GM19193 (cell line): ENCODE results near the gene HK1.

Source experiments
- POLR2A ChIP-seq: IDR thresholded peaks from 4 replicates; pipeline ENCODE4 v1.6.1; 2011; ENCODE audit not compliant: insufficient read depth, insufficient read length; ENCODE audit errors: extremely low read depth

HK1 gene

DNA sequence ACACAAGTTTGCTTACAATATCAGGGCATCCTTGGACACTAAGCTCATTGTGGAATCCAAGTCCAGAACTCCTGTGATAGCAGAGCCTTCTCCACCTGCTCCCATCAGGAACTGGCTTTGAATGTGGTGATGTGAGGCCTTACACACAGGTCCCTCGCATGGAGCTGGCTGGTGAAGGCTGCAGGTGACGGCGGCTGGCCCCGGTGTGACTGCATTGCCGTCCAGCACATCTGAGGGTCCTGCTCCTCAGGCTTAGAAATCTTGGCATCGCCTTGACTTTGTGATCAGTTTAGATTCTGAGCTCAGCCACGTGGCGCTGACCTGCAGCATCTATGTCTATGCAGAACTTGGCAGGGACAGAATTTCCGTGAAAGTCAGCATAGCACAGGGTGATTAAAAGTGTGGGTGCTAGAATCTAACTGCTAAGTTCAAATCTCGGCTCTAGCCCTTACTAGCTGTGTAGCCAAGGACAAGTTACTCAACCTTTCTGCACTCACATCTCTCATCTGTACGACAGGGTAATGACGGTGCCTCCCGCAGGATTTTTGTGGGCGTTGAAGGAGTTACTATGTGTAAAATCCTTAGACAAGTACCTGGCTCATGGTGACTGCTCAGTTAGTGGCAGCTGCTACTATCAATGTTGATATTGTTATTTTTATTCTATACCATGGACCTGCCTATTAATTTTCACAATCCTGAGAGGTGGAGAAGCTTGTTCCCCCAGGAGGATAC lies 31.5 kb upstream of the HK1 start:
- no peak for TF ChIP-seq POLR2A

DNA sequence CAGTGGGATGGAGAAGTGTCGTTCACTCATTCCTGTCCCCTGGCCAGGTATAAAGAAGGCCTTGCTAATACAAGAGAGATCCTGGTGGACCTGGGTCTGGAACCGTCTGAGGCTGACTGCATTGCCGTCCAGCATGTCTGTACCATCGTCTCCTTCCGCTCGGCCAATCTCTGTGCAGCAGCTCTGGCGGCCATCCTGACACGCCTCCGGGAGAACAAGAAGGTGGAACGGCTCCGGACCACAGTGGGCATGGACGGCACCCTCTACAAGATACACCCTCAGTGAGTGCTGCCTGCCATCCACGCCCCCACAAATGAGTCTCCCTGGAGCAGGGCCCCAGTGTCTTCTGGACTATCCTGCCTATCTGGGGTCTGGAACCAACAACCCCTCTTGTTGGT lies 31.0 kb upstream of the HK1 start:
- no peak for TF ChIP-seq POLR2A

DNA sequence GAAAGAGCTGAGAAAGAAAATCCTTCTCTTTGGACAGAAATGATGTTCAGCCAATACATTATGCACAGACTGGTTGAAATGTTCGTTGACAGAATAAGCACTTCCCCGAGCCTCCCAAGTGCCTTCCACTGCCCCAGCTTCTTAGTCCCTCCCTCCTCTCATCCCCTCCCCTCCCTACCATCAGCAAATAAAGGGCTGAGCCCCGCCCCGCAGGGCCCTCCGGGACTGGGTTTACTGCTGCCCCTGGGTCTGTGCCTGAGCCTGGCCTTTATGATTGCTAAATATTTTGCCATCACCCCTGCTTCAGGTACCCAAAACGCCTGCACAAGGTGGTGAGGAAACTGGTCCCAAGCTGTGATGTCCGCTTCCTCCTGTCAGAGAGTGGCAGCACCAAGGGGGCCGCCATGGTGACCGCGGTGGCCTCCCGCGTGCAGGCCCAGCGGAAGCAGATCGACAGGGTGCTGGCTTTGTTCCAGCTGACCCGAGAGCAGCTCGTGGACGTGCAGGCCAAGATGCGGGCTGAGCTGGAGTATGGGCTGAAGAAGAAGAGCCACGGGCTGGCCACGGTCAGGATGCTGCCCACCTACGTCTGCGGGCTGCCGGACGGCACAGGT lies 30.1 kb upstream of the HK1 start:
- no peak for TF ChIP-seq POLR2A

DNA sequence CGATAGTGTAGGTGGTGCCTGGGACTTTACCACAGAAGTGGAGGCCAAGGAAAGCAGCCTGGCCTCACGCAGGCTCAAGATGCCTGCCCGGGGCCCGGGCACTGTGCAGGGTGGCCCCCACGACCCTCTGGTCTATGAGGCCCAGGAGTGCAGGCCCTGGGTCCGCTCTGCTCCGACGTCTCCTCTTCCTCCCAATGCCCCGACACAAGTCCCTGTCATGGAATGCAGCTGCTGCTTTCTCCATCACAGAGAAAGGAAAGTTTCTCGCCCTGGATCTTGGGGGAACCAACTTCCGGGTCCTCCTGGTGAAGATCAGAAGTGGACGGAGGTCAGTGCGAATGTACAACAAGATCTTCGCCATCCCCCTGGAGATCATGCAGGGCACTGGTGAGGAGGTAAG lies 28.3 kb upstream of the HK1 start:
- TF ChIP-seq POLR2A, result no peak

DNA sequence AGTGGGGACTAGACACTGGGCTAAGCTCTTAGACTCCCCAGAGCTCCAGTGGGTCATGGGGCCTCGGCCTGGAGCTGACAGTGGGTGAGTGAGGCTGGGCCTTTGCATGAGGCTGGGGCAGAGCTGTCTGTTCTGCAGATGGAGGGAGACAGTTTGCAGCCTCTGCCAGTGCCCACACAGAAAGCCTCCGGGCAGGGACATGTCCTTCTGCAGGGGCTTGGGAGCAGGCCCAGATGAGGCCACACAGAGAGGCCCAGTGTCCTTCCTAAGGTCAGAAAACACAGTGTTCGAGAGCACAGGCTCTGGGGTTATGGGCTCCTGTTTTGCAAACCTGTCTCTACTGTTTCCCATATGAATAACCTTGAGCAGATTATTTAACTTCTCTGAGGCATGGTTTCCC lies 25.1 kb upstream of the HK1 start:
- no peak for TF ChIP-seq POLR2A

DNA sequence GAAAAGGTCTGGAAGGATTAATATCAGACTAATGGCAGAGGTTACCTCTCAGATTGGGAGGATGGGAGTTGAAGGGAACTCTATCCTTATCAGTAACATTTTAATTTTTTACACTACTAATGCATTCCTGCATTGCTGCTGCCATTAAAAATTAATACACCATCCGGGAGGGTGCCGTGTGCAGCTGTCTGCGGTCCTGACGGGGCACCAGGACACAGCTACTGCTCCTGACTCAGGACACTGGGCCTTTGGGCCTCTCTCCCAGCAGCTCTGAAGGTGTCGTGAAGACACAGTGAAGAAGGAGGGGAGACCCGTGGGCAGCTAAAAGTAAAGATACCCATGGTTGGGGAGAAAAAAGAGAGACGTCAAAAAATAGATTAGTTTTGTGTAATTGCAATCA lies 23.4 kb upstream of the HK1 start:
- no peak for TF ChIP-seq POLR2A

DNA sequence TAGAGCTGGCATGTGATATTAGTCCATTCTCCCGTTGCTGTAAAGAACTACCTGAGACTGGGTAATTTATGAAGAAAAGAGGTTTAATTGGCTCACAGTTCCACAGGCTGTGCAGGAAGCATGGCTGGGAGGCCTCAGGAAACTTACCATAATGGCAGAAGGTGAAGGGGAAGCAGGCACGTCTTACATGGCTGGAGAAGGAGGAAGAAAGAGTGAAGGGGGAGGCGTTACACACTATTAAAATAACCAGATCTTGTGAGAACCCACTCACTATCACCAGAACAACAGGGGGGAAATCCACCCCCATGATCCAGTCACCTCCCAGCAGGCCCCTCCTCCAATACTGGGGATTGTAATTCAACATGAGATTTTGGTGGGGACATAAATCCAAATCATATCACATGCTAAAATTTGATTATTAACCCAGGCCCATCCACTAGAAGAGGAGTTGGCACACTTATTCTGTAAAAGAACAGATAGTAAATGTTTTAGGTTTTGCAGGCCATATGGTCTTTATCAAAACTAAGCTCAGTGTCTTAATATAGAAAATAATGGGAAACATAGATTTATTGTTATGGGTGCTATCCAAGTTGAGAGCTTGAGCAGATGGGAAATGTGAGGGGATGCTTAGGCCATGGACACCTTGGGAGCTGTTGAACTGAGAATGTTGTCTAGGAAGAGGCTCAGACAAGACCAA lies 18.6 kb upstream of the HK1 start:
- TF ChIP-seq POLR2A, result no peak

DNA sequence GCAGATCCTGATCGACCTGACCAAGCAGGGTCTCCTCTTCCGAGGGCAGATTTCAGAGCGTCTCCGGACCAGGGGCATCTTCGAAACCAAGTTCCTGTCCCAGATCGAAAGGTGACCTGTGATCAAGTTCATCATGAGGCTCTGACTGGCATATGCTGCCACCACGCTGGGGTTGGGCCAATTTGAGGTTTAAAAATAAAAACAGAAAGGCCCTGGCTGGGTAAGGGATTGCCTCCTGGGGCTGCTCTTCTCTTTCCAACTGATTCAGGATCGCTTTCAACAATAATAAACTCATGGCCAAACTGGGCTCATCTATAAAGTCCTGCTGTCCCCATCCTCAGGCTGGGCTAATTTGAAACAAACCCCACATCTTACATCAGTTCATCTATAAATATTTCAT lies 17.1 kb upstream of the HK1 start:
- TF ChIP-seq POLR2A, result no peak

DNA sequence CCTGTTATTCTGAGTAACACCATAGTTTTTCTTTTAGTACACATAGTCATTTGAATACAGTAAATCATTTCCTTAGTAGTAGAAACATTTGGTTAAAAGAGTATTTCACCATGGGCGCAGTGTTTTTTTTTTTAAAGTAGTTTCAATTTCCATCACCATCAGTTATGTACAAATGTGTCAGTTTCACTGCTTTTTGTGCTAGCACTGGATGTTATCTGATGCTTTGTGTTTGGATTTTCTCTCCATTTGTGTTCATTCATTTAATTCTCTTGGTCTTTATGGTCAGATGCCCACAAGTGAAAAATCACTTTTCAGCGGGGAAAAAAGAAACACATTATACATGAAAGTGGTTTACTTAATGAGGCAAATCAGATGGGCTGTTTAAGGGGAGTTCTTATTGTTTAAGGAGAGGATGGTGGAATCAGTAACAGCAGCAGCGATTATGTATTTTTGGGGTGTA lies 16.0 kb upstream of the HK1 start:
- TF ChIP-seq POLR2A, result no peak

DNA sequence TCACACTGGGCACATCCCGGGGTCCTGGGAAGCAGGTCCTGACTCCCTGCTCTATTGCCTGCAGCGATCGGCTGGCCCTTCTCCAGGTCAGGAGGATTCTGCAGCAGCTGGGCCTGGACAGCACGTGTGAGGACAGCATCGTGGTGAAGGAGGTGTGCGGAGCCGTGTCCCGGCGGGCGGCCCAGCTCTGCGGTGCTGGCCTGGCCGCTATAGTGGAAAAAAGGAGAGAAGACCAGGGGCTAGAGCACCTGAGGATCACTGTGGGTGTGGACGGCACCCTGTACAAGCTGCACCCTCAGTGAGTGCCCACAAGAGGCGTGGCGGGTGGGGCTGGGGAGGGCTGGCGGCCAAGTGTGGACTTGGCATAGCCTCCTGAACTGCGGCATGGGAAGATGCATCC lies 12.8 kb upstream of the HK1 start:
- no peak for TF ChIP-seq POLR2A

DNA sequence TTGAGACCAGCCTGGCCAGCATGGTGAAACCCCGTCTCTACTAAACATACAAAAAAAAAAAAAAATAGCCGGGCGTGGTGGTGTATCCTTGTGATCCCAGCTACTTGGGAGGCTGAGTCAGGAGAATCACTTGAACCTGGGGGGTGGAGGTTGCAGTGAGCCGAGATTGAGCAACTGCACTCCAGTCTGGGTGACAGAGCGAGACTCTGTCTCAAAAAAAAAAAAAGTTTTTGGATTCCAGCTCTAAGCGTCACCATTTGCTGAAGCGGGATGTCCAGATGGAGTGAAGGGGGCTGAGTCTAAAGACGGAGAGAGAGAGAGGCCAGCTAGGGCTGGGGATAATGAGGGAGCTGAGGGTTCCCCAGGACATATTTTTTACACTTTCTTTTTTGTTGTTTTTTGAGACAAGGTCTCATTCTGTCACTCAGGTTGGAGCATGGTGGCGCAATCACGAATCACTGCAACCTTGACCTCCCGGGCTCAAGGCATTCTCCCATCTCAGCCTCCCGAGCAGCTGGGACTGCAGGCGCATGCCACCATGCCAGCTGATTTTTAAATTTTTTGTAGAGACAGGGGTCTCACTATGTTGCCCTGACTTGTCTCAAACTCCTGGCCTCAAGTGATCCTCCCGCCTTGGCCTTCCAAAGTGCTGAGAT lies 9.4 kb upstream of the HK1 start:
- no peak for TF ChIP-seq POLR2A

DNA sequence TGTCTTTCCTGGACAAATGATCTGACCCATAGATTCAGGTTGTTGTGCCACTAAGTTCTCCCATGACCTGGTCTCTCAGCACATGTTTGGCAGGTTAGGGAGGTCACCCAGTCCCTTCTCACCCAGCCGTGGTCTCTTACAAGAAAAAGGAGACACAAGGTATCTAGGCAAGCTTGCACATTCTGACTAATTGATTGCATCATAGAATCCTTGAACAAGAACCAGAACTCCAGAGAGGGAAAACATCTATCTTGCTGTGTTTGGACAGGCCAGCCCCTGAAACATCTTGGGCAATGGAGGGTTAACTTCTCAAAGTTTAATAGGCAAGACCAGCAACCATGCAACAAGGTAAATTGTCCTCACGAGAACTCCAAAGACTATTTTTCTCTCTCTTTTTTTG lies 8.5 kb upstream of the HK1 start:
- TF ChIP-seq POLR2A, result no peak

DNA sequence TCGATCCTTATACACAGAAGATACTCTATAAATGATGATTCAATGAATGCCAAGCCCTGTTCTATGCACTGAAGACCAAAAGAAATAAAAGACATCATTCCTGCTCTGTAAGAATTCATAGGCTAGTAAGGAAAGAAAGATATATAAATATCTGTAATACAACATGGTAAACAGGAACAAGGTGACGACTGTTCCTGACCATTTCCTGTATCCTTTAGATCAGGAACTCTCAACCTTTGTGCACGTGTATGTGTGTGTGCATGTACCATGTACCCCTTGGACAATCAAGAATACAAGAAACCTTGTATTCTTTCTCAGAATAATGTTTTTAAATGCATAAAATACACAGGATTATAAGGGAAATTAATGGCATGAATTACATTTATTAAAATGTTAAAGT lies 7.3 kb upstream of the HK1 start:
- TF ChIP-seq POLR2A, result no peak

DNA sequence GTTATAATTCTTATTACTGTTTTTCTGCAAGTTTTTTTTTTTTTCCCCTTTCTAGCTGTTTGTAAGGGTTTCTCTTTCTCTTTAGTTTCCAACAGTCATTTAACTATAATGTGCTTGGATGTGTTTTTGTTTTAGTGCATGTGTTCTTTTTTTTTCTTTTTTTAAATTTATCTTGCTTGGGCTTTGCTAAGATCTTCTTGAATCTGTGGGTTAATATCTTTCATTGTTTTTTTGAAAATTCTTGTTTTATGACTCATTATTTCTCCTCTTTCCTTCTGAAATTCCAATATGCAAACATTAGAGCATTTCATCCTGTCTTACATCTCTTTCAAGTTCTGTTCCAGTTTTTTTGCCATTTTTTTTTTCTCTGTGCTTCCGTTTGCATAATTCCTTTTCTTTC lies 5.7 kb upstream of the HK1 start:
- TF ChIP-seq POLR2A, result no peak

DNA sequence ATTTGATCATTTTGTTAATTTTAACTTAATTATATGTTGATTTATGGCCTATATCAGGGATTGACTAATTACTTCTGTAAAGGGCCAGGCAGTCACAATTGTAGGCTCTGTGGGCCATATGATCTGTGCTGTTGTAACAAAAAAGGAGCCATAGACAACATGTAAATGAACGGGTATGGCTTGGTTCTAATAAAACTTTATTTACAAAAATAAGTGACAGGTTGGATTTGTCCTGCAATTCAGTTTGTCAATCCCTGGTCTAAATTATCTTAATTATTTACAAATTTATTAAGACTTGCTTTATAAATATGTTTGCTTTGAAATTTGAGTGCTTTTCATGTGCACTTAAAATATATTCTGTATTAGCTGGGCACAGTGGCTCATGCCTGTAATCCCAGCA lies 2.9 kb upstream of the HK1 start:
- no peak for TF ChIP-seq POLR2A
